ENCODE measurements around the gene WDR17. TPM values are rescaled to one million over a fixed set of nuclear protein-coding genes. Genes with fewer than 3 reads are reported as not detected.
"Not testable (repeated sequence)": the region's sequence is repeated elsewhere in the genome, so short reads cannot be mapped to it uniquely, and the experiment has no call there.

The WDR17 gene
- total RNA-seq, 2 donors from 2014 or later, result 0.39 TPM; not detected in 1

DNA sequence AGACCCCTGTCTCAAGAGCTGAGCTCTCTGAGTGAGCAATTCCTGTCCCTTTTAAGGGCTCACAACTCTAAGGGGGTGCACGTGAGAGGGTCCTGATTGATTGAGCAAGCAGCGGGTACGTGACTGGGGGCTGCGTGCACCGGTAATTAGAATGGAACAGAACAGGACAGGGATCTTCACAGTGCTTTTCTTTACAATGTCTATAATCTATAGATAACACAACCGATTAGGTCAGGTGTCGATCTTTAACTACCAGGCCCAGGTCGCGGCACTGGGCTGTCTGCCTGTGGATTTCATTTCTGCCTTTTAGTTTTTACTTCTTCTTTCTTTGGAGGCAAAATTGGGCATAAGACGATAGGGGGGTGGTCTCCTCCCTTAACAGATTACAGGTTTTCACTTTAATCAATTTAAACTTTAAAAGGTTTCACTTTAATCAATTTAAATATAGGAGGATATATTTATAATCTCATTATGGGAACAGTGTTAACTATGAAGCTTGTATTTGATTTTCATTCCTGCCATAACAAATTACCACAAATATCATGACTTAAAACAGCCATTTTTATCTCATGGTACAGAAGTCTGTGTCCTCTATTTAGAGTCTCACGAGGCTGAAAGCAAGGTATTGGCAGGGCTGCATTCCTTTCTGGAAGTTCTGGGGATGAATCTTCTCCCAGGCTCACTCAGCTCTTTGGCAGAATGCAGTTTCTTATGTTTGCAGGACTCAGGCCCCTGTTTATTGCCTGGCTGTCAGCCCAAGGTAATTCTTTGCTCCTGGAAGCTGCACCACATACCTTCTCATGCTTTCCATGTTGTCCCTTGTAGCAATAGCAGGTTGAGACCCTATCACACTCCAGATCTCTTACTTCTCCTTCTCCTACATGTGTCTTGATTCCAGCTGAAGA lies 124.5 kb downstream of the WDR17 start:
- H3K9me3 Mint-ChIP-seq, result no peaks in the 10 kb centered on the region
- H3K4me1 Mint-ChIP-seq (ENCODE audit: low read depth in 2 of 2), result peaks cover 2 to 7% of the 10 kb centered on the region in 2 donors
- H3K36me3 Mint-ChIP-seq, result no peaks in the 10 kb centered on the region
- no peak overlapping the region for H3K4me3 Mint-ChIP-seq
- H3K27ac Mint-ChIP-seq, result no peak overlapping the region
- ATAC-seq (no peak), DNase-seq (ENCODE audit: low spot score) (no peak)
- H3K27me3 Mint-ChIP-seq, result peaks cover 22 to 47% of the 10 kb centered on the region in 2 donors

DNA sequence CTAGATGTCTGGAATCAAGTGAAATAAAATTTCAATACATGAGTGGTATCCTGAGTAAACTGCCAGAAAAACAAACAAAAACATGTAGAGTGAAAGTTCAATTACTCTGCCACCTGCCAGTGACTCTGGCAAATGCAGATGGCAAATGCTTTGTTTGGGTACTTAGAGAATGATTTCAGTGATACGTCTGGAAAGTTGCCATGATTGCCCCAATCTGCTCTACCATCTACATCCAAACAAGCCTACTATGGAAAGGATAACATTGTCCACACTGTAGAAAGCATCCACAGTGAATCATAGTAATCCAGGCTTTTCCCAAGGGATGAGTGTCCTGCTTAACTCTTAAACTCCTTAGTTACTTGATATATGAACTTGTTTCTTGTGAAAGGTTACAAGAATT lies 126.3 kb downstream of the WDR17 start:
- H3K36me3 Mint-ChIP-seq, result no peaks in the 10 kb centered on the region
- peaks cover 20 to 36% of the 10 kb centered on the region in 2 donors for H3K27me3 Mint-ChIP-seq
- peaks cover 9 to 14% of the 10 kb centered on the region in 2 donors for H3K4me1 Mint-ChIP-seq (ENCODE audit: low read depth in 2 of 2)
- no peak overlapping the region for H3K27ac Mint-ChIP-seq
- H3K9me3 Mint-ChIP-seq, result no peaks in the 10 kb centered on the region
- ATAC-seq, result no peak
- DNase-seq (ENCODE audit: low spot score), result no peak
- no peak overlapping the region for H3K4me3 Mint-ChIP-seq

DNA sequence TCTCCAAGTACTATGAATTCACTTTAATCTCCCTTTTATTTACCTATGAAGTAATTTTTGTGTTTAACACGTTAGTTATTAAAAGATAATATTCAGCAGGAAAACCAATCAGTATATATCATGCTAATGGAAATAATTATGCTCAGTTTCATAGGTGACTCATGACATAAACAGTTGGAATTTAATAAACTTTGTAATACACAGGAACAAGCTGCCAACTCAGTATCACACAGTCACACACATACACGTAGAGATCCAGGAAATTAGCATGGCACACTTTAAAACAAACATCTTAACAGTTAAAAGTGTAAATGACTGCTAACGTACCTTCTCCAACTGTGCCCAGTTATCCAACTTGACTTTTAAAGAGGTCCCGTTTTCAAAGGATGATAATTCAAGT lies 127.5 kb downstream of the WDR17 start:
- Mint-ChIP-seq H3K36me3 (no peaks in the 10 kb centered on the region), H3K27ac (no peak overlapping the region), H3K4me3 (no peak overlapping the region), H3K27me3 (peaks cover 20 to 36% of the 10 kb centered on the region in 2 donors), H3K9me3 (no peaks in the 10 kb centered on the region), H3K4me1 (ENCODE audit: low read depth in 2 of 2) (peaks cover 9 to 14% of the 10 kb centered on the region in 2 donors)
- no peak for DNase-seq (ENCODE audit: low spot score)
- no peak for ATAC-seq

DNA sequence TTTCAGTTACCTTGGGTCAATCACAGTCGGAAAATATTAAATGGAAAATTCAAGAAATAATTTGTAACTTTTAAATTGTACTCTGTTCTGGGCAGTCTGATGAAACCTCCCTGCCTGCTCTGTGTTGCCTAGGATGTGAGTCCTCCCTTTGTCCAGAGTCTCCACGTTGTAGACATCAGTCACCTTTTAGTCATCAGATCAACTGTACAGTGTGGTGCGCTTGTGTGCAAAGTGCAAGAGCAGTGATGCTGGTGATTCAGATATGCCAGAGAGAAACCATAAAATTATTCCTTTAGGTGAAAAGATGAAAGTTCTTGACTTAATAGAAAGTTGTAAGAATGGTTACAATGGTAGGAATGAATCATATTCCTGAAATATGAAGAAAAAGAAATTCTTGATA lies 128.3 kb downstream of the WDR17 start:
- Mint-ChIP-seq H3K4me1 (ENCODE audit: low read depth in 2 of 2) (peaks cover 9 to 14% of the 10 kb centered on the region in 2 donors), H3K27ac (no peak overlapping the region)
- peak in 1 of 2 donors; percentile 39 for ATAC-seq

DNA sequence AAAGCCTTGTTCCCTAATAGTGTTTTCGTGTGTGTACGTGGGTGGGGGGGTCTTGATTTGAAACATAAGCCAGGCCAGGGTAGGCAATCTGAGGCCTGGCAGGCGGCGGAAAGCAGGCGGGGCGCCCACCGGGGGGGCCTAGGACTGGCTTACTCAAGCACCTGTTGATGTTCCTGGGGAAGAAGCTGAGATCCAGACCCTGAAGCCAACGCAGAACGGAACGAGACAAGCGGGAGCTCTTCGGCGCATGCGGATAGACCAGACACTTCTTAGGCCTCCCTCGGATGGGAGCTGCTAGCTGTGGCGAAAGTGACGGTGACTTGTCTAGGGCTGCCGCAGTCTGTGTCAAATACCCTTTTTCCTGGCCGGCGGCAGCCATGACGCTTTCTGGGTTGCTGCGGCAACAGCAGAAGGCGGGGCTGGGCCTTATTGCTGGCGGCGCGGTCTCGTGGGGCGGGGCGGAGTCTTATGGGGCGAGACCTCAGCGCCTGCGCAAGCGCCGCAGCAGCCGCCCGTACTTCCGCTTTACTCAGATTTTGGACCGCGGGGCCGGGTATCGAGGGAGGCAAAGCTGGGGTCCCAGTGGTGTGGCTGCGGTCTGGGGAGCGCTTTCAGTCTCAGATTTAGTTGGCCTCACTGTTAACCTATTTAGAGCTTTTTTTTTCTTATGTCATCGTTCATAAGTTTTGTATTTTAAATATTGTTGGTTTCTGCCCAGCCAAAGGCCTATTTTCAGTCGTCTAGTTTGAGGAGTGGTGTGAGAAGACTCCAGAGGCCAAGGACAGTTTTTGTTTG lies 129.7 kb downstream of the WDR17 start, which contains the start of gene SPATA4:
Gene SPATA4 (minus strand): TSS at position 402 of the 795 bp plus-strand sequence. CDS start 23 bp downstream, at position 379.
- Mint-ChIP-seq H3K9me3 (no peaks in the 10 kb centered on the region), H3K27ac (peak within 1 kb of the TSS; percentile 82 to 83), H3K4me1 (ENCODE audit: low read depth in 2 of 2) (peaks cover 9 to 14% of the 10 kb centered on the region in 2 donors), H3K27me3 (peaks cover 8 to 32% of the 10 kb centered on the region in 2 donors), H3K36me3 (no peaks in the 10 kb centered on the region), H3K4me3 (peak within 1 kb of the TSS; percentile 80)
- ATAC-seq (peak; percentile 97 to 98), DNase-seq (ENCODE audit: low spot score) (peak; percentile 97)

More for the DNA sequence above, 128.3 kb downstream of the WDR17 start:
- Mint-ChIP-seq H3K9me3 (no peaks in the 10 kb centered on the region), H3K4me3 (no peak overlapping the region), H3K36me3 (no peaks in the 10 kb centered on the region), H3K27me3 (peaks cover 16 to 35% of the 10 kb centered on the region in 2 donors)
- DNase-seq (ENCODE audit: low spot score), result no peak

DNA sequence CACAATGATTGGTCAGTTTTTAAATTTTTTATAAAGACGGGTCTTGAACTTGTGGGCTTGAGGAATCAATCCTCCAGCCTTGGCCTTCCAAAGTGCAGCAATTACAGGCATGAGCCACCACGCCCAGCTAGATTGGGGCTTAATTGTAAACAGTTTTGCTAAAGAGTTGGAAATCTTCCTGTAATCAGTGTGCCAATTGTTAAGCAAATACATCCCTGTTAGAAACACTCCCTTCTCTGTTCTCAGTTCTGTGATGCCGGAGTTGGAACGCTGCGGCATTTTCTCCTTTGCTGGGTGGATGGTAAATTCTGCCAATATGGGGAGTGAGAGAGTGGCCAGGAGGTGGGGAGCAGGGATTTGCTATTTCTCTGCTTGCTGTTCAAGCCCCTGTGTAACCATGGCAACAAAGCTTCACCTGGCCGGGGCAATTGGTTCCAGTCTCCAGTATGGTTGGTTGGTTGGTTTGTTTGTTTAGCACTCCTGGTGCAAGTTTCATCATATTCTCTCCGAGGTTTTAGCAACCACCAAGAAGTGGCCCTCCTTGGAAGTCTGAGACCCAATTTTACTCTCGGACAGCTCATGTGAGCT lies 132.8 kb downstream of the WDR17 start:
- peaks cover 9 to 14% of the 10 kb centered on the region in 2 donors for H3K4me1 Mint-ChIP-seq (ENCODE audit: low read depth in 2 of 2)
- no peak overlapping the region for H3K4me3 Mint-ChIP-seq
- no peaks in the 10 kb centered on the region for H3K36me3 Mint-ChIP-seq
- no peak overlapping the region for H3K27ac Mint-ChIP-seq
- DNase-seq (ENCODE audit: low spot score) (no peak), ATAC-seq (no peak)
- H3K9me3 Mint-ChIP-seq, result no peaks in the 10 kb centered on the region
- H3K27me3 Mint-ChIP-seq, result peaks cover 2 to 27% of the 10 kb centered on the region in 2 donors

DNA sequence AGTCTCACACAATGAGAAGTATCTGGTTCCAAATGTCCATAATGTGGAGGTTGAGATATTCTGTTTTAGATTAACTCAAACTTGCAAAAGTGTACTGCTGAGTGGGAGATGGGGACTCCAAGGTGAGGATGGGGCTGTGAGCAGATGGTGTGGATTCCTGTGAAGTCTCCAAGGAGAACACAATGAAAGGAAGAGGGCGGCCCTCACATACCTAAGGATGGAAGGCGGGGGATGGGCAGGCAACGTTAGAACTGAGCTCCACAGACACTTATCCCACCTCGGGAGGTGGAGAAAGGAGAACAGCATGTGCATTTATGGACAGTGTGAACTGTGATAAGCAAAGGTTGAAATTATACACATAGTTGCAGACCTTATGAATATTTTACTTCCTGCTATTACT lies 139.7 kb downstream of the WDR17 start:
- Mint-ChIP-seq H3K36me3 (no peaks in the 10 kb centered on the region), H3K27ac (no peak overlapping the region), H3K27me3 (peaks cover 34 to 38% of the 10 kb centered on the region in 2 donors), H3K4me1 (ENCODE audit: low read depth in 2 of 2) (no peaks in the 10 kb centered on the region), H3K4me3 (no peak overlapping the region), H3K9me3 (peaks cover 3% of the 10 kb centered on the region)
- ATAC-seq (no peak), DNase-seq (ENCODE audit: low spot score) (no peak)

DNA sequence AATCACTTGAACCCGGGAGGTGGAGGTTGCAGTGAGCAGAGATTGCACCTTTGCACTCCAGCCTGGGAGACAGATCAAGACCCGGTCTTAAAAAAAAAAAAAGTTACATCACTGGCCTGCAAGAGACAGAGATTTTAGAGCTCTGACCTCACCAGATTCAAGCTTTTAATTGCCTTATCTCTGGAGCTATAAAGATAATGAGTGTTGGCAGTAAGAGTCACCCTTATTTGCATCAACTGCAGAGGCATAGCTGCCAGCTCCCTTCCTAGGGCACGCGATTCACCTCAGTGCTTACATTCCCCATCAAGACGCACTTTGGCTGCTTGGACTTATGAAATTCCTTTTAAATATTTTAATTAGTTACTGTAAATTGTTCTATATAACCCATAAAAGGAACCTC lies 142.2 kb downstream of the WDR17 start:
- no peak for DNase-seq (ENCODE audit: low spot score)
- no peak for ATAC-seq
- Mint-ChIP-seq H3K4me1 (ENCODE audit: low read depth in 2 of 2) (no peaks in the 10 kb centered on the region), H3K36me3 (no peaks in the 10 kb centered on the region), H3K27me3 (peaks cover 39 to 51% of the 10 kb centered on the region in 2 donors), H3K9me3 (peaks cover 3% of the 10 kb centered on the region), H3K4me3 (no peak overlapping the region), H3K27ac (no peak overlapping the region)

DNA sequence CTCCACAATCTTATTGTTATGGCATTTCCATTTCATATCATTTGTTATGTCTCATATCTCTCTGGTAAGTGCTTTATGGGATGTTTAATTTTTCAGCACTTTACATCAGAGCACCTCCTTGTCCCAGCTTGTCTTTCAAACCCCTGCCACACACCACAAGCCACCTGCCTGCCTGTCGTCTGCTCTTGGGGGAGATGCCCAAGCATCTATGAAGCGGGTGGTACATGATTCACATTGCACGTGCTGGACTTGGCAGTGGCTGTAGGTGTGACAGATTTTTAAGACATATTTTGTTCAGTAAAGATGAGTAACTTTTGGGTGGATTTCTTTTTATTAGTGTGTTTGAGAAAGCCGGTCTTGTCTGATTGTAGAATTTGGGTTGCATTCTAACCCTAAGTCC lies 143.9 kb downstream of the WDR17 start:
- H3K36me3 Mint-ChIP-seq, result no peaks in the 10 kb centered on the region
- no peak overlapping the region for H3K4me3 Mint-ChIP-seq
- H3K27me3 Mint-ChIP-seq, result peaks cover 37 to 43% of the 10 kb centered on the region in 2 donors
- peaks cover 3% of the 10 kb centered on the region for H3K9me3 Mint-ChIP-seq
- no peak for ATAC-seq
- no peak overlapping the region for H3K27ac Mint-ChIP-seq
- DNase-seq (ENCODE audit: low spot score), result no peak
- no peaks in the 10 kb centered on the region for H3K4me1 Mint-ChIP-seq (ENCODE audit: low read depth in 2 of 2)

DNA sequence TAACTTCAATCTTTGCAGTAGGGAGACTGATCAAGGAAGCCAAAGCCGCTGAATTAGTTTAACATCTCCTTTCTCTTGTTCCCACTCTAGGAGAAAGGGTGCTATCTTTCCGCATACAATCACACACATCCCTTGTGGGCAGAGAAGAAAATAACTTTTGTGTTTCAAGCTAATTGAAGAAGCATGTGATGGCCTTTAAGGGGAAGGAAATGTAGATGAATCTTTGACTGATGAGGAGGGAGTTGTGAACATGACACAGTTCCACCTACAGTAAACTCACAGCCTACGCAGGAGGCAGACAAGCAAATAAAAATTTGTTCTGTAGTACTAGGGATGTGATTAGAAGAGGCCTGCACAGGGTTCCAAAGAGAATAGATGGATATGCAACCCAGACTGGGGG lies 144.5 kb downstream of the WDR17 start:
- Mint-ChIP-seq H3K4me3 (no peak overlapping the region), H3K27me3 (peaks cover 36 to 40% of the 10 kb centered on the region in 2 donors), H3K27ac (no peak overlapping the region), H3K4me1 (ENCODE audit: low read depth in 2 of 2) (no peaks in the 10 kb centered on the region), H3K9me3 (peaks cover 3% of the 10 kb centered on the region), H3K36me3 (no peaks in the 10 kb centered on the region)
- ATAC-seq (no peak), DNase-seq (ENCODE audit: low spot score) (no peak)

DNA sequence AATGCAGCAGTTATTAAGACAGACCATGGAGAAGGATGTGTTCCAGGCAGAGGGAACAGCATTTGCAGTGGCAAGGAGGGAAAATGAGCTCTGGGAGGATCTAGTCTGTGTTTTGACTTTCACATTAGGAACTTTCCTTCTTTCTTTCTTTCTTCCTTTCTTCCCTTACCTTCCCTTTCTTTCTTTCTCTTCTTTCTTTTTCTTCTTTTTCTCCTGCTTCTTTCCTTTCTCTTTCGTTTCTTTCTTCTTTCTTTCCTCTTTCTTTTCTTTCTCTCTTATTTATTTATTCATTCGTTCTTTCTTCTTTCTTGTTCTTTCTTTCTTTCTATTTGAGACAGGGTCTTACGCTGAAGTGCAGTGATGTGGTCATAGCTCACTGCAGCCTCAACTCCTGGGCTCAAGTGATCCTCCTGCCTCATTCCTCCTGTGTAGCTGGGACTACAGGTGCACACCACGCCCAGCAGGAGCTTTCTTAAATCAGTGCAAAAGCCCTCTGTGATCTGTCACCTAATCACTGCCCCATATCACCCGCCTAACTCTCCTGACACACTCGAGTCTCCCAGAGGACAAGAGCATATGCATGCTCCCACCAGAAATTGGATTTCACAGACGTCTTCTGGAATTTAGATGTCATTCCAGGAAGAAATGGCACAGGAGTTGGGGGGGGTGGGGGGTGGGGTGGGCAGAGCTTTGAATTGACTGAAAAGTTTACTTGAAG lies 145.1 kb downstream of the WDR17 start:
- H3K27ac Mint-ChIP-seq, result no peak overlapping the region
- ATAC-seq (no peak), DNase-seq (ENCODE audit: low spot score) (no peak)
- H3K36me3 Mint-ChIP-seq, result no peaks in the 10 kb centered on the region
- H3K4me3 Mint-ChIP-seq, result no peak overlapping the region
- H3K4me1 Mint-ChIP-seq (ENCODE audit: low read depth in 2 of 2), result no peaks in the 10 kb centered on the region
- peaks cover 30 to 33% of the 10 kb centered on the region in 2 donors for H3K27me3 Mint-ChIP-seq
- peaks cover 3% of the 10 kb centered on the region for H3K9me3 Mint-ChIP-seq

DNA sequence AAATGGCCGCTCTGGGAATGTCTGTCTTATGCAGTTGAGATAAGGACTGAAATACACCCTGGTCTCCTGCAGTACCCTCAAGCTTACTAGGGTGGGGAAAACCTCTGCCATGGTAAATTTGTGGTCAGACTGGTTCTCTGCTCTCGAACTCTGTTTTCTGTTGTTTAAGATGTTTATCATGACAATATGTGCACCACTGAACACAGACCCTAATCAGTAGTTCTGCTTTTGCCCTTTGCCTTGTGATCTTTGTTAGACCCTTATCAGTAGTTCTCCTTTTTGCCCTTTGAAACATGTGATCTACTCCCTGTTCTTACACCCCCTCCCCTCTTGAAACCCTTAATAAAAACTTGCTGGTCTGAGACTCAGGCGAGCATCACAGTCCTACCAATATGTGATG lies 146.7 kb downstream of the WDR17 start:
- H3K9me3 Mint-ChIP-seq; ATAC-seq; DNase-seq (ENCODE audit: low spot score); H3K4me1 Mint-ChIP-seq (ENCODE audit: low read depth in 2 of 2); H3K27ac Mint-ChIP-seq; H3K36me3 Mint-ChIP-seq; H3K4me3 Mint-ChIP-seq: not testable (repeated sequence)
- H3K27me3 Mint-ChIP-seq, result peaks cover 17 to 26% of the 10 kb centered on the region in 2 donors

DNA sequence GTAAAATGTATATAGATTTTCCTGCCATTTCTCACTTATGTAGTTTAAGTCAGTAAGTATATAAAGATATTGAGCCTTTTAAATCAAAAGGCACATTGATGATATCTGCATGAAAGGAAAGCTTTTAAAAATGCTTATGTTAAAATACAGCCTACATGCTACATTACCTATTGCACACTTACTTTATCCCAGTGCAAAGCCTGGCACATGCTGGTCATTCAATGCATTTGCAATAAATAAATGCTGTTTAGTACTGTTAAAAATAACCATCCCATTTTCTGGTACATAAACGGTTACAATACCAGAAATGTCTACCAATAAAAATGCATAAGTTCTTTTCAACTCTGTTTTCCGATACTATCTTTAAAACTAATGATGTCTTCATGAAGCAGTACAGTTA lies 151.9 kb downstream of the WDR17 start:
- DNase-seq (ENCODE audit: low spot score) (no peak), ATAC-seq (no peak)
- Mint-ChIP-seq H3K4me3 (no peak overlapping the region), H3K9me3 (no peaks in the 10 kb centered on the region), H3K27ac (no peak overlapping the region), H3K4me1 (ENCODE audit: low read depth in 2 of 2) (no peaks in the 10 kb centered on the region), H3K36me3 (no peaks in the 10 kb centered on the region), H3K27me3 (peaks cover 1 to 10% of the 10 kb centered on the region in 2 donors)
